ENCODE measurements around the gene EGFLAM. TPM values are rescaled to one million over a fixed set of nuclear protein-coding genes. Genes with fewer than 3 reads are reported as not detected.

Gene EGFLAM
- total RNA-seq, 3 donors from 2014 or later: not detected

DNA sequence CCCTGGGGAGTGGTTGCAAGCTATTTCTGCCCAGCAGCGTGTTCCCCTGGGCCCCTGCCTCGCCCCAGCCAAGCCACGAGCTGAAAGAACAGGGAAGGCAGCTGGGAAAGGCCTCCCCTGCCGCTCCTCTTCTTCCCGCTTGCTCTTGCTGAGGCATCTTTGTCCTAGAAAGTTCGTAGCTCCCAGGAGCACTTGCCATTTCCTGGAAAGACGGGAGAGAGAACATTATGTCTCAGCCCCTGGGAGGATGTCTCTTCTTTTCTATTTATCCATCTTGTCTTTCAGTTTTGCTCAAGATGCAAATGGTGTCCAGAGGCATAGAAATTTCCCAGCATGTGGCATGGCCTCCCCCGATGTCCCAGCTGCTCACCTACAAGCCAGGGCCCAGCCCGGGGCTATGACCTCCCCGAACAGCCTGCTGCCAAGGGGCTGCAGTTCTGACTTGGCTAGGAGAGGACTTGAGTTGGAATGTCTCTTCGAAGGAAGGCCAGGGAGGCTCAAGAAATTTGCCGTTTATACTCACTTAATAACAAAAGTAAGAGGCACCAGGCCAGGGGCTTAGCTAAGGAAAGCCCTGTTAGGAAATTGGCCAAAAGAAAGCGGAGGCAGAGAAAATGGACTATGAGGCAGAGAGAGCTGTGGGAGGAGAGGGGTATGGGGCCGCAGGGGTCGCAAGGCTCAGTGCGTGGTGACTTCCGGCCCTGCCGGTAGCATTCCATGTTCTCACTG, 210.8 kb downstream of the EGFLAM start:
- Mint-ChIP-seq H3K4me1 (ENCODE audit: low read depth) (no peaks in the 10 kb centered on the region), H3K4me3 (no peak overlapping the region), H3K36me3 (ENCODE audit: insufficient read depth) (no peaks in the 10 kb centered on the region), H3K9me3 (no peaks in the 10 kb centered on the region), H3K27me3 (ENCODE audit: low read depth) (peaks cover 29% of the 10 kb centered on the region)
- ATAC-seq: no peak
- DNase-seq: no peak

DNA sequence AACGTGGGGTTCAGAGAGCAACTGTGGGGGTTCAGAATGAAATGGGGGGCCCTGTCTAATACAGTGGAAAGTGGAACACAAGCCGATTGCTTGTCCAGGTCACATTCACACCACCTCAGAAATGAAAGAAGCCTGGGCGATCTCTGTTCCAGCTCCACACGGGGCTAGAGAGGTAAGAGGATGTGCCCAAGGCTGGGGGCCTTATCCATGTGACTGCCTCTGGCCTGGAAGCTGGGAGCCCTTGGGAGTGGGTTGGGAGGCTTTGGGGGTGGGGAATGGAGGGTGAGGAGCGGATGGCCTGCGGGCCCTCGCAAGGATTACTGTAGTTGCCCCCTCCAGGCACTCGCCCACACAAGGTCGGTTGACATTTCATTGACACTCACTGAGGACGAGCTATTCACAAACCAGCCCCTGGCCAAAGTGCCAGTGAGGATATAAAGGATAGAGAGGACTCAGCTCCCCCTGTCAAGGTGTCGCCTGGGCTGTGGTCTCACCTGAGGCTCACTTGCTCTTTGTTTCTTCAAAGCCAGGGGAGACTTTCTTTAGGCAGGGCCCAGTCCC, 211.4 kb downstream of the EGFLAM start:
- Mint-ChIP-seq H3K27me3 (ENCODE audit: low read depth) (peaks cover 32% of the 10 kb centered on the region), H3K4me1 (ENCODE audit: low read depth) (no peaks in the 10 kb centered on the region), H3K4me3 (no peak overlapping the region), H3K36me3 (ENCODE audit: insufficient read depth) (no peaks in the 10 kb centered on the region), H3K9me3 (no peaks in the 10 kb centered on the region)
- DNase-seq (no peak), ATAC-seq (no peak)

DNA sequence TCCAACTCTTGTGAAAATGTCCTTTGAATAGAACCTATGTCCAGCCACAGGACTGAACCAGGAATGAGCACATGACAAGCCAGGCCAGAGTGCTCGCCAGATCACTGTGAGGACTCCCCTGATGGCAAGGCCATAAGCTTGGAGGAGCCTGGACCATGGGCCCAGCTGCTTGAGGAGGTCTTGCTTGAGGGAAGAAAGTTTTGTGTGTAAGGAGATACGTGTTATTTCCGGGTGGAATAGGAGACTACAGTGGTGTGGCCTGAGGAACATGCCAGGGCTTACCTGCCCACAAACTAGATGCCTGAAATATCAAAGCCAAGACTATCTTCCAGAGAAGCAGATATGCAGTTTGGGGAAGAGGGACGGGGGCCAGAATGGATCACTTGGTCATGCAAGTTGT, 213.3 kb downstream of the EGFLAM start:
- DNase-seq (no peak), ATAC-seq (no peak)
- no peak overlapping the region for H3K4me3 Mint-ChIP-seq
- H3K27me3 Mint-ChIP-seq (ENCODE audit: low read depth): peaks cover 35% of the 10 kb centered on the region
- no peaks in the 10 kb centered on the region for H3K4me1 Mint-ChIP-seq (ENCODE audit: low read depth)
- no peaks in the 10 kb centered on the region for H3K36me3 Mint-ChIP-seq (ENCODE audit: insufficient read depth)
- no peaks in the 10 kb centered on the region for H3K9me3 Mint-ChIP-seq

DNA sequence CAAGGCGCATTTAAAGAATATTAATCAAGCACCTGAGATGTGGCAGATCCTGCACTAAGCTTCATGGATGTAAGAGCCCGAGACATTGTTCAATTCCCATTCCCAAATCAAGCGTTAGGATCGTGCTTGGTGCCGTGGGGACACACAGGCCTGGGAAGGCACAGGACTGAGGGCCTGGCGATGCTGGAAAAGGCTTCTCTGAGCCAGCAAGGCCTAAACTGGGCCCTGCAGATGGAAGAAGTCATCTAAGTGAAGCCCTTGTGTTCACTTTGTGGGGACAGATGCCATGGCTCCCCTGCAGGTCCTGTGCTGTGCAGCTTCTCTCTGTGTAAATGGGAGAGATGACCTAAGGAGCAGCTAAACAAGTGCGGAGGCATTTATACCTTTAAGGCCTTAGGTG, 214.2 kb downstream of the EGFLAM start:
- H3K36me3 Mint-ChIP-seq (ENCODE audit: insufficient read depth): no peaks in the 10 kb centered on the region
- no peak for ATAC-seq

DNA sequence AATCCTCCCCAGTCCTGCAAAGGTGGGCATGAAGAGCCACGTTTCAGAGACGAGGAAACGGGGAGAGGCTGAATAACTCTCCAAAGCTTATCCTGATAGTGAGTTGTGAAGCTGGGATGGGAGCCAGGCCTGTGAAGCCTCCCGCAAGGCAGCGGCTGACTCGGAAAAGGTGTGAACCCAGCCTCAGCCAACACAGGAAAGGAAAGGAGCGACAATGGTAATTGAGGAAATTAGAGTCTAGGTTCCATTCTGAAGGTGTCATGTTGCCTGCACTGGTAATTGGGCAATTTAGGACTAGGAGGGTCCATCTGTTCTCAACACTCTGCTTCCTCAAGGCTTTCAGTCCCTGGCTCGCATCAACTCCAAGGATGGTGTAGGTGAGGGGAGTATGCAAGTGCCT, 214.6 kb downstream of the EGFLAM start:
- Mint-ChIP-seq H3K4me3 (no peak overlapping the region), H3K36me3 (ENCODE audit: insufficient read depth) (no peaks in the 10 kb centered on the region), H3K9me3 (no peaks in the 10 kb centered on the region), H3K4me1 (ENCODE audit: low read depth) (no peaks in the 10 kb centered on the region), H3K27me3 (ENCODE audit: low read depth) (peaks cover 39% of the 10 kb centered on the region)
- ATAC-seq (no peak), DNase-seq (no peak)

More for the DNA sequence above, 214.2 kb downstream of the EGFLAM start:
- H3K4me3 Mint-ChIP-seq: no peak overlapping the region
- H3K4me1 Mint-ChIP-seq (ENCODE audit: low read depth): no peaks in the 10 kb centered on the region
- H3K9me3 Mint-ChIP-seq: no peaks in the 10 kb centered on the region
- no peak for DNase-seq
- H3K27me3 Mint-ChIP-seq (ENCODE audit: low read depth): peaks cover 37% of the 10 kb centered on the region

DNA sequence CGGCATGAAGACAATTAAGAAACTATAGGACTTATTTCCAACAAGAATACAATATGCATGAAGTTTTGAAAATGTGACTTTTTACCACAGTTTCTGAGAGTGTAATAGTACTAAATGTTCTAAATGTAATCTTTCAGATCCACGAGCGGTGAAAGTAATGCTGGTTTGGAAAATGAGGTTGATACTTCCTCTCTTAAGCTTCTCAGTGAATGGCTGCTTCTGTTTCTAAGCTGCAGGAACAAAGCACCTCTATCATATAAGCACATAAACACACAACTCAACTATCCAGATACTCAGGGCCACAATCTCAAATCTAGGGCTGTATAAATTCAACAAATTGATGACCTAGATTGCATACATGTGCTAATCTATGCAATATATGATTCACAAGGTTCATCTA, 219.8 kb downstream of the EGFLAM start:
- H3K27me3 Mint-ChIP-seq (ENCODE audit: low read depth): peaks cover 34% of the 10 kb centered on the region
- no peaks in the 10 kb centered on the region for H3K36me3 Mint-ChIP-seq (ENCODE audit: insufficient read depth)
- no peaks in the 10 kb centered on the region for H3K4me1 Mint-ChIP-seq (ENCODE audit: low read depth)
- no peaks in the 10 kb centered on the region for H3K9me3 Mint-ChIP-seq
- DNase-seq (no peak), ATAC-seq (no peak)
- H3K4me3 Mint-ChIP-seq: no peak overlapping the region

DNA sequence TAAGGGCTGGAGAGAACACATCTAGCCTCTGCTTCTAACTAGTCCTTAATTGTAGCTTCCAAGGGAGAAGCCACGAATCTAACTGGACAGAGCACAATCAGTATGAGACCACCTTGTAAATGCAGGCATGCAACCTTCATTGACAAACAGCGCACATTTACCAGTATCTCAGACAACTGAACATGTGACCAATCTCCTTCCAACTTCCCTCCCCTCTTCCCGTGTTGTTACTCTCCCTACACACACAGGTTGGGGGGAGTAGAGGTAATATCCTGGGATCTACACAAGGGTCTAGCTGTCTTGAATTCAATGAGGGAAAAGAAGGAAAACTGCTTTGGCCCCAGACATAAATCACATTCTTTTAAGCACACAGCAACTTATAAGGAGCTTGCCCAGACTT, 220.5 kb downstream of the EGFLAM start:
- no peak for ATAC-seq
- DNase-seq: no peak
- H3K36me3 Mint-ChIP-seq (ENCODE audit: insufficient read depth): no peaks in the 10 kb centered on the region
- H3K27me3 Mint-ChIP-seq (ENCODE audit: low read depth): peaks cover 33% of the 10 kb centered on the region
- no peak overlapping the region for H3K4me3 Mint-ChIP-seq
- H3K4me1 Mint-ChIP-seq (ENCODE audit: low read depth): no peaks in the 10 kb centered on the region
- no peaks in the 10 kb centered on the region for H3K9me3 Mint-ChIP-seq

DNA sequence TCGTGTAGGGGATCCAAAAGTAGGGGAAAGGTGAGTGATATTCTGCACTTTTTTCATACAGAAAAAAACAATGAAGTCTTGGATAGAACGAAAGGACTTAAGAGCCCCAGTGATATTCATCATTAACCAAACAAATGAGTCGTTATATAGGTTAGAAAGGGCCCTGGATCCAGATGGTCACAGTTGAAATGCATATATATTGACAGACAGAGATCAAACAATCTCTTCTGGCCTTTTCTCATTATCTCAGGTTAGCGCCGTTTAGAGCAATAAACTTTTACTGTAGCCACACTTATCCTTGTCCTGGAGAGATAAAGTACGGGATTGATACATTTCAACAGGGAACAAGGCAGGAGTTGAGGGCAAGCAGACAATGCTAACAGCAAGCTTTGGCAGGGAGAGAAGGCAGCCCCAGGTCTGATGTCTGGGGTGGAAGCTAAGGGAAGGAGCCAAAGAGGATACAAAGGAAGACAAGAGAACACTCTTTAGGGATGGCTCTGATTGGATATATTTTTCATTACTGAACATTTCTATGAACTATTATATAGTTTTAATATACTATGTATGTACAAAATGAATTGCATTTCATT, 221.1 kb downstream of the EGFLAM start:
- no peak for ATAC-seq
- no peak for DNase-seq
- H3K27me3 Mint-ChIP-seq (ENCODE audit: low read depth): peaks cover 35% of the 10 kb centered on the region

DNA sequence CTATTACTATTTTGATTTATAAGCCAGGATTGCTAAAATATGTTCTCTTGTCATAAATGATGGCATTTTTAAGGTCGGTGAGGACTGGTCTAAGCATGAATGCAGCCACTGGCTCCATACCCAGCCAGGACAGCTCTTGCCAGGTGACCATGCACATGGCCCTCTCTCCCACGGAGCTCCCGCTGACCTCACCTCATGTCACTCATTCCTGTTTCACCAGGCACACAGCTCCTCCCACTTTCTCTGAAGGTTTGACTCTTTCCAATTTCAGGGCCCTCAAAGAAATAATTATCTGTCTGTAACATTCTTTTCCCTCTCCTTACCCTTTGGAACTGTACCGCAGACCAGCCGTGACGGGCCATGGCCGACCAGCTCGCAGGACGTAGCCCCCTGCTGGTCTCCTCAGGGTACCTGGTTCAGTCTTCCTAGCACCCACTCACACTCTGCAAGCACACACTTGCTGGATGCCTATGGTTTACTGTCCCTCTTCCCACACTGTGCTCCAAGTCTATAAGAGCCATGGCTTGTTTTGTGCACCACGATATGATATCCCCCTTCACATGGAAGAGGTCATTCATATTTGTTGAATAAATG, 225.5 kb downstream of the EGFLAM start:
- H3K36me3 Mint-ChIP-seq (ENCODE audit: insufficient read depth): no peaks in the 10 kb centered on the region
- no peak for DNase-seq
- no peaks in the 10 kb centered on the region for H3K9me3 Mint-ChIP-seq
- H3K27me3 Mint-ChIP-seq (ENCODE audit: low read depth): peaks cover 28% of the 10 kb centered on the region
- no peak overlapping the region for H3K4me3 Mint-ChIP-seq
- no peak for ATAC-seq
- H3K4me1 Mint-ChIP-seq (ENCODE audit: low read depth): no peaks in the 10 kb centered on the region

More for the DNA sequence above, 221.1 kb downstream of the EGFLAM start:
- Mint-ChIP-seq H3K4me3 (no peak overlapping the region), H3K36me3 (ENCODE audit: insufficient read depth) (no peaks in the 10 kb centered on the region), H3K9me3 (no peaks in the 10 kb centered on the region), H3K4me1 (ENCODE audit: low read depth) (no peaks in the 10 kb centered on the region)

DNA sequence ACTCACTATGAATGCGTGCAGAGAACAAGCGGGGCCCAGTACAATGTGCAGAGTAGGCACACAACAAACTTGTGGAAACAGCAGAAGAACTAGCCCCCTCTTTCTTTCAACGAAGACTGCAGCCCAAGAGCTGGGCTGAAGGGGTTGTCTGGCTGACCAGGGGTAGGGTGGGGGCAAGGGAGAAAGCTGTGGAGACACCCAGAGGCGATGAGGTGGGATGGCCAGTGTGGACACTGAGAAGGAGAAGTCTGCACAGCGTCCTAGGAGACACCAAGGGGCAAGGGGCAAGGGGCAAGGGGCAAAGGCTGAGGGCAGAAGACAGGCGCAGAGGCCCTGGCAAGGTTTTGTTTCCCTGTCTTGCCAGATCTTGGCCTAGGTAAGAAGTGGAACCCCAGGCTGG, 235.8 kb downstream of the EGFLAM start:
- Mint-ChIP-seq H3K27me3 (ENCODE audit: low read depth) (peaks cover 13% of the 10 kb centered on the region), H3K36me3 (ENCODE audit: insufficient read depth) (no peaks in the 10 kb centered on the region), H3K4me1 (ENCODE audit: low read depth) (no peaks in the 10 kb centered on the region), H3K9me3 (no peaks in the 10 kb centered on the region), H3K4me3 (no peak overlapping the region)
- DNase-seq (no peak), ATAC-seq (no peak)

DNA sequence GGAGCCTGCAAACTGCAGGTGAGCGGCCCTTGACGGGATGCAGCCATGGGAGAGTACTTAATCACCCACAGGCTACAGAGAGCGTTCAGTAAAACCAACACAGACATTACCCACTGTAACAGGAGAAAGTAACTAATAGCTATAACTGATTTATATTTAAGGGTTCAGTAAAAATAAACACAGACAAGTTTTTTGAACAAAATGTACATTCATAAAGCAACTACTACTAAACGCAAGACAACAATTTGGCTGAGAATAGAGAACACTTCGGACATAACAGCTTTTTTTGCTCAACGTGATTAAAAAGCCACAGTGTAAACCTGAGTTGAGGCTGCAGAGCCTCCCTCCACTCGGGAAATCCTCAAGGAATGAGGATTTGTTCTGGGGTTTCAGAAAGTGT, 236.4 kb downstream of the EGFLAM start:
- H3K4me3 Mint-ChIP-seq: no peak overlapping the region
- no peaks in the 10 kb centered on the region for H3K9me3 Mint-ChIP-seq
- H3K4me1 Mint-ChIP-seq (ENCODE audit: low read depth): no peaks in the 10 kb centered on the region
- DNase-seq: no peak
- no peaks in the 10 kb centered on the region for H3K36me3 Mint-ChIP-seq (ENCODE audit: insufficient read depth)
- peaks cover 13% of the 10 kb centered on the region for H3K27me3 Mint-ChIP-seq (ENCODE audit: low read depth)
- ATAC-seq: no peak

DNA sequence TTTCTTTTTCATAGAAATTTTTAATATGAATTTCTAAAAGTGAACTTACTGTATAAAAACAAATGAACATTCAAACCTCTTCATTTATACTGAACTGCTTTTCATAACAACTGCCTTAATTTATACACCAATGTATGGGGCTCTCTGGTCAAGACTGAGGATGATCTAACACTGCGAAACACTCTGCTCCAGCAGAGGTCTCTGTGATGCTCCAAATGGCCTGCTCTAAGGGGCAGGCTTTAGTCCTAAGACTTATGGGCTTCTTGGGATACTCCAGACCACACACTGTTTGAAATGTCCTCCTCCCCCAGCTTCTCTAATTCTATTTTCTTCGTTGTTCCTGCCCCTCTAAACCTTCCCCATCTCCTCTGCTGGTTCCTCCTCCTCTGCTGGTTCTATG, 239.6 kb downstream of the EGFLAM start:
- DNase-seq (no peak), ATAC-seq (no peak)
- no peak overlapping the region for H3K4me3 Mint-ChIP-seq
- peaks cover 8% of the 10 kb centered on the region for H3K27me3 Mint-ChIP-seq (ENCODE audit: low read depth)
- H3K9me3 Mint-ChIP-seq: no peaks in the 10 kb centered on the region
- H3K36me3 Mint-ChIP-seq (ENCODE audit: insufficient read depth): no peaks in the 10 kb centered on the region
- no peaks in the 10 kb centered on the region for H3K4me1 Mint-ChIP-seq (ENCODE audit: low read depth)

DNA sequence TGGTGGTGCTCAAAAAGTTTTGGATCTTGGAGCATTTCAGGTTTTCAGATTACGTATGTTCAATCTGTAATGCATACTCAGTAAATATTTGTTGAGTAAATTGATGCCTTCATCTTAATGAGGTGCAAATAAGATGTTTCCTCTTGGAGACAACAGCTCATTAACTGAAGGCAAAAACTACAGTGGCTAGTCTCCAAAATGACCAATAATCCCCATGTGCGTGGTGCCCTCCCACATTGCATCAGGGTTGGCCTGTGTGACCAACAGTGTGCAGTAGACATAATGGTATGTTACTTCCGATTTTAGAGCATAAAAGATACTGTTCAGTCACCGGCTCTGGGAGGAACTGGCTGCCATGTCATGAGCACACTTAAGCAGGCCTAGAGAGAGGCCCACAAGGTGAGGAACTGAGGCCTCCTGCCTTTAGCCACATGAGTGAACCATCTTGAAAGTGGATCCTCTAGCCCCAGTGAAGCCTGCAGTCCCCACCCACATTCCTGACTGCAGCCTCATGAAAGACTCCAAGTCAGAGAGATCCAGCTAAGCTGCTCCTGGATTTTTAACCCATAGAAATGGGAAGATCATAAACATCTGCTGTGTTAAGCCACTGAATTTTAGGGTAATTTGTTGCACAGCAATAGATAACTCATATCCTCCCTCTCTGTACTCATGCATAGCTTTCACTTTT, 242.4 kb downstream of the EGFLAM start:
- DNase-seq: no peak
- no peak for ATAC-seq
- Mint-ChIP-seq H3K36me3 (ENCODE audit: insufficient read depth) (no peaks in the 10 kb centered on the region), H3K9me3 (no peaks in the 10 kb centered on the region), H3K4me1 (ENCODE audit: low read depth) (no peaks in the 10 kb centered on the region), H3K4me3 (no peak overlapping the region), H3K27me3 (ENCODE audit: low read depth) (peaks cover 10% of the 10 kb centered on the region)

DNA sequence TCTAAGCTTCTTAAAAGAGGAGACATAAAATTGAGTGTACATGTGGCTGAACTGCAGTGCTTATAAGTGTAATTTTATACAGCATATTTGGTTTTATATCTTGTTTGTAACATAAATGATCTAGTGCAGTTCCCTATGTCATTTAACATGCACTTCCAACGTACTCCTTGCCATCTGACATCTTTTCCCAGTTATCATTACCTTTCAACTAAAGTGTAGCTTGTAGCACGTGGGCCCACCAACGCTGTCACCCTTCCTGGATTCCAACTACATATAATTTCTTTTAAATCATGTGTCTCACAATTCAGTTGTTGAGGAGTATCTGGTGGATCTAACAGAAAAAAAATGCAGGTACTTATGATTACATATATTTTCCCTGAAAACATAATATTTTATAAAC, 247.9 kb downstream of the EGFLAM start:
- peaks cover 14% of the 10 kb centered on the region for H3K27me3 Mint-ChIP-seq (ENCODE audit: low read depth)
- H3K9me3 Mint-ChIP-seq: no peaks in the 10 kb centered on the region
- ATAC-seq (no peak), DNase-seq (no peak)
- H3K4me3 Mint-ChIP-seq: no peak overlapping the region
- H3K36me3 Mint-ChIP-seq (ENCODE audit: insufficient read depth): no peaks in the 10 kb centered on the region
- no peaks in the 10 kb centered on the region for H3K4me1 Mint-ChIP-seq (ENCODE audit: low read depth)
